Ishikawa (cell line): Measurements from ENCODE around the gene ZNF91.

Experiments used
- CEBPB ChIP-seq: IDR thresholded peaks from 2 replicates; pipeline ENCODE4 v1.6.1; 2012
- CREB1 ChIP-seq: IDR thresholded peaks from 2 replicates; pipeline ENCODE4 v1.6.1; 2012; ENCODE audit warnings: low read depth
- EGR1 ChIP-seq: IDR thresholded peaks from 2 replicates; pipeline ENCODE4 v1.6.1; 2012
- EP300 ChIP-seq: IDR thresholded peaks from 2 replicates; pipeline ENCODE4 v1.6.1; 2012; ENCODE audit warnings: borderline replicate concordance
- FOXM1 ChIP-seq: IDR thresholded peaks from 2 replicates; pipeline ENCODE4 v1.6.1; 2012; ENCODE audit warnings: low read depth, borderline replicate concordance
- MAX ChIP-seq: IDR thresholded peaks from 2 replicates; pipeline ENCODE4 v1.6.1; 2012
- NFIC ChIP-seq: IDR thresholded peaks from 2 replicates; pipeline ENCODE4 v1.6.1; 2012
- RAD21 ChIP-seq: IDR thresholded peaks from 2 replicates; pipeline ENCODE4 v1.6.1; 2012; ENCODE audit warnings: low read depth
- REST ChIP-seq: IDR thresholded peaks from 2 replicates; pipeline ENCODE4 v1.6.1; 2012; ENCODE audit warnings: low read depth, mild to moderate bottlenecking
- TAF1 ChIP-seq: IDR thresholded peaks from 2 replicates; pipeline ENCODE4 v1.6.1; 2012; ENCODE audit warnings: low read depth, mild to moderate bottlenecking
- TCF12 ChIP-seq: IDR thresholded peaks from 2 replicates; pipeline ENCODE4 v1.6.1; 2012; ENCODE audit warnings: low read depth
- TEAD4 ChIP-seq: IDR thresholded peaks from 2 replicates; pipeline ENCODE4 v1.6.1; 2012
- USF1 ChIP-seq: IDR thresholded peaks from 2 replicates; pipeline ENCODE4 v1.6.1; 2012
- YY1 ChIP-seq: IDR thresholded peaks from 2 replicates; pipeline ENCODE4 v1.6.1; 2012; ENCODE audit warnings: low read depth
- ZBTB7A ChIP-seq: IDR thresholded peaks from 2 replicates; pipeline ENCODE4 v1.6.1; 2012; ENCODE audit warnings: low read depth

The ZNF91 gene

GRCh38 chr19:23402388-23402787, 7.1 kb upstream of the ZNF91 start:
- TF ChIP-seq REST (no peak), EGR1 (no peak), EP300 (no peak)

- TF ChIP-seq TAF1: no peak
- no peak for TF ChIP-seq USF1
- no peak for TF ChIP-seq CEBPB
Measured at GRCh38 chr19:23401086-23401610, 5.9 kb upstream of the ZNF91 start.

- TF ChIP-seq CREB1 (no peak), EP300 (no peak), RAD21 (no peak), NFIC (no peak), USF1 (no peak), ZBTB7A (no peak), TCF12 (no peak), CEBPB (no peak)
Measured at GRCh38 chr19:23399443-23399842, 4.2 kb upstream of the ZNF91 start.

GRCh38 chr19:23394511-23394910, 760 bp downstream of the ZNF91 start:
- no peak for TF ChIP-seq TCF12
- TF ChIP-seq TEAD4: no peak
- TF ChIP-seq EGR1: no peak
- no peak for TF ChIP-seq YY1
- TF ChIP-seq MAX: no peak
- TF ChIP-seq CEBPB: no peak
- TF ChIP-seq CREB1: no peak
- TF ChIP-seq REST: no peak
- TF ChIP-seq ZBTB7A: no peak
- TF ChIP-seq FOXM1: no peak

- no peak for TF ChIP-seq REST
- no peak for TF ChIP-seq MAX
- no peak for TF ChIP-seq EGR1
- TF ChIP-seq RAD21: no peak
- no peak for TF ChIP-seq ZBTB7A
- no peak for TF ChIP-seq NFIC
- no peak for TF ChIP-seq YY1
- no peak for TF ChIP-seq TCF12
- TF ChIP-seq CREB1: no peak
Measured at GRCh38 chr19:23393121-23393520, 2.1 kb downstream of the ZNF91 start.

GRCh38 chr19:23391236-23391635, 4.0 kb downstream of the ZNF91 start:
- TF ChIP-seq RAD21 (no peak), ZBTB7A (no peak), YY1 (no peak), FOXM1 (no peak), TEAD4 (no peak), USF1 (no peak)
